HEK293T (cell line): ENCODE measurements around the gene ZBTB20.

Experiments
- FOXK2 ChIP-seq: fragments of 450-650 bp; IDR thresholded peaks from 2 replicates; pipeline ENCODE4 v1.6.1; 2016; ENCODE audit warnings: mild to moderate bottlenecking
- FOXM1 ChIP-seq: fragments of 450-650 bp; IDR thresholded peaks from 2 replicates; pipeline ENCODE4 v1.6.1; 2017; ENCODE audit warnings: mild to moderate bottlenecking, borderline replicate concordance
- L3MBTL2 ChIP-seq: fragments of 450-650 bp; conservative IDR thresholded peaks from 2 replicates; pipeline ENCODE4 v1.6.1; 2016; ENCODE audit warnings: mild to moderate bottlenecking
- SUZ12 ChIP-seq: fragments of 450-650 bp; IDR thresholded peaks from 2 replicates; pipeline ENCODE4 v1.6.1; 2016; ENCODE audit warnings: mild to moderate bottlenecking

DNA sequence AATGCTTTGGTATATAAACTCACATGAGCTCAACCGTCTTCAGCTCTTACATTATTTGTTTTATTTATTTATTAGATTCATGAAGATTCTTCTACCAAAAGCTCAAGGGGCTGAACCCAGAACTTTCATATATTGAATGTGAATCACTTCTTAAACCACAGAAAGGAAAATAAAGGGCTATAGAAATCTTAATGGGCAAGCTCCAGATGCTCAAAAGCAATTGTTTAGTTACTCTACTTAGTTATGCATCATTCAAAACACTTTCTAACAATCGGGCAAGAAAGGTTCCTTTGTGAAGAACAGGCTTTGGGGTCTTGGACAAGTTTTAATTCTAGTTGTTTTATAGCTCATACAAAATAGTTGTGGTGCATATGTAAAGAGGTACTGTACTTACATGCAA, 473.1 kb downstream of the ZBTB20 start:
- TF ChIP-seq SUZ12 (no peak), FOXK2 (no peak), L3MBTL2 (no peak), FOXM1 (no peak)
